Progenitor cell of endocrine pancreas (in vitro differentiated cells): ENCODE data around the gene CLDND1. TPM values are rescaled to one million over a fixed set of nuclear protein-coding genes. Genes with fewer than 3 reads are reported as not detected.

ENCODE experiments used
- DNase-seq: peaks from one replicate; pipeline ENCODE4 v3.0.0; 2021; ENCODE audit warnings: low spot score; ENCODE audit not compliant: unreplicated experiment
- H3K27ac Mint-ChIP-seq: 2 replicates; pipeline ENCODE4 v1.8.0; 2021; ENCODE audit warnings: mild to moderate bottlenecking, moderate library complexity, mixed read lengths
- H3K27me3 Mint-ChIP-seq: 2 replicates; pipeline ENCODE4 v1.8.0; 2021; ENCODE audit warnings: mixed read lengths
- H3K36me3 Mint-ChIP-seq: 2 replicates; pipeline ENCODE4 v1.8.0; 2022; ENCODE audit warnings: mixed read lengths; ENCODE audit not compliant: insufficient read depth
- H3K4me1 Mint-ChIP-seq: 2 replicates; pipeline ENCODE4 v1.8.0; 2021; ENCODE audit warnings: low read depth, mixed read lengths
- H3K4me3 Mint-ChIP-seq: 2 replicates; pipeline ENCODE4 v1.8.0; 2021; ENCODE audit warnings: low read depth, mild to moderate bottlenecking, moderate library complexity, mixed read lengths
- H3K9me3 Mint-ChIP-seq: 2 replicates; pipeline ENCODE4 v1.8.0; 2021; ENCODE audit warnings: low read depth, mixed read lengths
- total RNA-seq: library from RNA; stranded (reverse); gene quantifications from 2 replicates; pipeline ENCODE4 v1.2.1, GENCODE V29; 2021
- TF ChIP-seq, protein P1 (sequence below): fragments of 200-600 bp; sonication (generic); IDR thresholded peaks from one replicate; pipeline ENCODE4 v1.5.0; 2021; ENCODE audit warnings: antibody characterized with exemption, mild to moderate bottlenecking; ENCODE audit not compliant: unreplicated experiment

The CLDND1 gene
- total RNA-seq, 1 donor from 2014 or later: 101 TPM

DNA sequence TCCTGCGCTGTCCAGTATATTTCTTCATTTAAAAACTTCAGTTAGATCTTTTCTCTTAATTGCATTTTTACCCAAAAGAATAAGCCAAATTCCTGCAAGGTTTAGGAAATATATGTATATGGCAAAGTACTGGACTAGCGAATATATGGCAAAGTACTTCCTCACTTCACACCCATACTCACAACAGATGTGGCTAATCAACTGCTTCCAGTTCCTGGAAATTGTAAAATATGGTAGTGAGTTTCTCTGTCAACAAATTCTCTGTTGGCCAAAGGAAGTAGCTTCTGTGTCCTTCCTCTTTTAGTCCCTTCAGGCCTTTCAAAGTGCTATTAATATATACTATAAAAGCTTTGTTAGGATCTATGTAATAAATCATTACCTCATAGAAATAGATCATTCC lies 31.1 kb upstream of the CLDND1 start:
- H3K36me3 Mint-ChIP-seq: no peaks in the 10 kb centered on the region
- no peaks in the 10 kb centered on the region for H3K9me3 Mint-ChIP-seq
- TF ChIP-seq, protein P1, sequence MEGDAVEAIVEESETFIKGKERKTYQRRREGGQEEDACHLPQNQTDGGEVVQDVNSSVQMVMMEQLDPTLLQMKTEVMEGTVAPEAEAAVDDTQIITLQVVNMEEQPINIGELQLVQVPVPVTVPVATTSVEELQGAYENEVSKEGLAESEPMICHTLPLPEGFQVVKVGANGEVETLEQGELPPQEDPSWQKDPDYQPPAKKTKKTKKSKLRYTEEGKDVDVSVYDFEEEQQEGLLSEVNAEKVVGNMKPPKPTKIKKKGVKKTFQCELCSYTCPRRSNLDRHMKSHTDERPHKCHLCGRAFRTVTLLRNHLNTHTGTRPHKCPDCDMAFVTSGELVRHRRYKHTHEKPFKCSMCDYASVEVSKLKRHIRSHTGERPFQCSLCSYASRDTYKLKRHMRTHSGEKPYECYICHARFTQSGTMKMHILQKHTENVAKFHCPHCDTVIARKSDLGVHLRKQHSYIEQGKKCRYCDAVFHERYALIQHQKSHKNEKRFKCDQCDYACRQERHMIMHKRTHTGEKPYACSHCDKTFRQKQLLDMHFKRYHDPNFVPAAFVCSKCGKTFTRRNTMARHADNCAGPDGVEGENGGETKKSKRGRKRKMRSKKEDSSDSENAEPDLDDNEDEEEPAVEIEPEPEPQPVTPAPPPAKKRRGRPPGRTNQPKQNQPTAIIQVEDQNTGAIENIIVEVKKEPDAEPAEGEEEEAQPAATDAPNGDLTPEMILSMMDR: no peak

DNA sequence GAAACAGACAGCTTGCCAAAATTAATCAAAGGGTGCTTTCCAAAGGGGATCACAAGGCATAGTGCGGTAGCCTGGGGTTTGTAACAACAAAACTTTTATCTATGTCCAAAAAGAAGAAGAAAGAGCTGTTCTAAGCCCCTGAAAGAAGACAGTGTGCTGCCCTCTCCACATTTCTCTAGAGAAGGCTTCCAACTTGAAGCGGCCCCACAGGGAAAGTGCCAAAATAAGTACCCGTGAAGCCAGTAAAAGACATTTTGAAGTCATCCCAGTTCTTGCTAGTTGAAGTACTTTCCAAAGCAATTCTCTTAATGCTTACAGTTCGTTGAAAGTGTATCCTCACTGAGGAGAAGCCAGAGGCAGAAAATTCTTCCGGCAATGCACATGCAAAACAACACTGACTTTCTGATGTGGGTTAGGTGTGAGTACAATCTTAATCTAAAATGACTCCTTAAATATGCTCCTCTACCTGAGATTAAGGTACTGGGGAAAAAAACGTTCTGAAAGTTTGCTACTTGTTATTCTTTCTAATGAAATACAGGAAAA lies 30.4 kb upstream of the CLDND1 start:
- Mint-ChIP-seq H3K36me3 (no peaks in the 10 kb centered on the region), H3K27me3 (no peaks in the 10 kb centered on the region), H3K27ac (no peak overlapping the region), H3K9me3 (no peaks in the 10 kb centered on the region), H3K4me1 (no peaks in the 10 kb centered on the region), H3K4me3 (no peak overlapping the region)
- no peak for DNase-seq
- TF ChIP-seq, protein P1: no peak

More for the DNA sequence above, 31.1 kb upstream of the CLDND1 start:
- Mint-ChIP-seq H3K27me3 (no peaks in the 10 kb centered on the region), H3K4me1 (no peaks in the 10 kb centered on the region), H3K27ac (no peak overlapping the region), H3K4me3 (no peak overlapping the region)
- no peak for DNase-seq

DNA sequence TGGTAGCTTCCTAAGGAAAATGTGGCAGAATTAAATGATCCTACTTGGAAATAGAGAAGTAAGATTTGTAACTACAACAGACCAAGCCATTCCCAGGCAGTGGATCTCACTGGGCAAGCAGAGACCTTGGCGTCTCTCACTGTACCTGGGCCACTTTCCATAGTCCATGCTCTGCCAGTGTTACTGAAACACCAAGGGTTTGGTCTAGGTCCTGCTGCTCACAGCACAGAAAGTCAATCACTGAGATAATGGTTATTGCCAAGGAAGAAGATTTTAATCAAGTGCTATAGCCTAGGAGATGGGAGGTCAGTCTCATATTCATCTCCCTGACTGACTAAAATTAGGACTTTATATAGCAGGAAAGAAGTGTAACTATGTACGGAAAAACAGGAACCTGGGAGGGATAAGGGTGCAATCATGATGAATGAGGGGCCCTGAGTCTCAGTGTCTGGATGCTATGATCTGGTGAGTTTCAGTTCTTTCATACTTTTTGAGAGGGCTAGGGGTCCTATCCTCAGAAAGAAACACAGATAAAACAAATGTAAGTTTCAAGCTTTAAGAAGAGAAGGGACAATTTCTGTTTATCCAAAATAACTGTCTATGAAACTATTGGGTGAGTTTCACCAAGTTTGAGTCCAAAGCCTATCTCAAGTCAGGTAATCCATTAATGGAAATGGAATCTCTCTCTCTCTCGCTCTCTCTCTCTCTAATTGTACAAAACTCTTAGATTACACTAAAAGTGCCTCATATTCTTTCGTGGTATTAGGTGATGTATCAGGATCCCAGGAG lies 29.7 kb upstream of the CLDND1 start:
- no peak for DNase-seq
- Mint-ChIP-seq H3K9me3 (no peaks in the 10 kb centered on the region), H3K4me1 (no peaks in the 10 kb centered on the region), H3K36me3 (no peaks in the 10 kb centered on the region), H3K4me3 (no peak overlapping the region), H3K27me3 (no peaks in the 10 kb centered on the region), H3K27ac (no peak overlapping the region)
- TF ChIP-seq, protein P1: no peak

DNA sequence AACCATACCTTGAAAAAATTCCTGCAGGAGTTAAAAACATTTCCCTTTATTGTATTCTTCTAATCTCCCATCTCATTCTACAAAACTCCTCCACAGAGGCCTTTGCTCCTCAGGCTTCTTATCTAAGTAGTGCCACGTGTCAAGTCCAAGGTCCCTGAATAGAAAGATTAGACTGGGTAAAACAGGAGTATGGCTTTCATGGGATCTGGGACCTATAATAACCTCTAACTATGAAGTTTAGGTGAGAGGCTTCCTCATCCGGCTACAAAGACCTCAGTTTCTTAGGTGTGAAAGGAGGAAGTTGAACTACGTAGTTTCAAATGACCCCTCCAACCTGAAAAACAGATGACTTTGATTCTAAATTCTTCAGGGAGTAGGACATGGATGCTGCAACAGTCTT lies 29.1 kb upstream of the CLDND1 start:
- no peaks in the 10 kb centered on the region for H3K4me1 Mint-ChIP-seq
- DNase-seq: no peak
- H3K36me3 Mint-ChIP-seq: no peaks in the 10 kb centered on the region
- H3K9me3 Mint-ChIP-seq: no peaks in the 10 kb centered on the region
- TF ChIP-seq, protein P1: no peak
- no peak overlapping the region for H3K4me3 Mint-ChIP-seq
- no peaks in the 10 kb centered on the region for H3K27me3 Mint-ChIP-seq
- no peak overlapping the region for H3K27ac Mint-ChIP-seq

DNA sequence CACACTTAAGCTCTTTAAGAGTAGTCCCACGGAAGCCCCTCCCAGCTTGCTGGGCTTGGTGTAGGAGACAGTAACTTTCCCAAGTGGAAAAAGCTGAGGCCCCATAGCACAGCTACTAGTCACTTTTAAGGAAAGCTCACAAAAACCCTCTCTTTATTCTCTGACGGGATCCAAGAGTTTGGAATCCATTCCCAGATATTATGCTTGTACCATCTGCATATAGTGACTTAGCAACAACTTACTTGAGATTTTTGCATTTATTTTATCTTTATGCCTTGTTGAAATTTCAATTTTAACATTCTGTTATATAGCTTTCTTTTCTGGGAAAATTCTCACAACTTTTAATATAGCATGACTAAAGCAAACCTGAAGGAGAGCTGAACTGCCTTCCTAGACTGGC lies 28.5 kb upstream of the CLDND1 start:
- H3K4me3 Mint-ChIP-seq: no peak overlapping the region
- DNase-seq: no peak
- no peaks in the 10 kb centered on the region for H3K36me3 Mint-ChIP-seq
- no peaks in the 10 kb centered on the region for H3K9me3 Mint-ChIP-seq
- H3K27ac Mint-ChIP-seq: no peak overlapping the region
- H3K27me3 Mint-ChIP-seq: no peaks in the 10 kb centered on the region
- H3K4me1 Mint-ChIP-seq: no peaks in the 10 kb centered on the region
- TF ChIP-seq, protein P1: no peak
